ENCODE data around the gene NEDD4L.

The NEDD4L gene

GRCh38 chr18:58205443-58206160 is 161.6 kb downstream of the NEDD4L start:
- no peaks in the 10 kb centered on the region for H3K36me3 Mint-ChIP-seq (ENCODE audit: low read depth)
- H3K27ac Mint-ChIP-seq, result no peak overlapping the region
- DNase-seq, result no peak
- H3K27me3 Mint-ChIP-seq, result no peaks in the 10 kb centered on the region
- no peak overlapping the region for H3K4me3 Mint-ChIP-seq
- H3K9me3 Mint-ChIP-seq, result no peaks in the 10 kb centered on the region
- H3K4me1 Mint-ChIP-seq (ENCODE audit: low read depth), result peaks cover 3% of the 10 kb centered on the region

GRCh38 chr18:58207520-58208152 is 163.6 kb downstream of the NEDD4L start:
- H3K27me3 Mint-ChIP-seq, result no peaks in the 10 kb centered on the region
- DNase-seq, result no peak
- peaks cover 3% of the 10 kb centered on the region for H3K4me1 Mint-ChIP-seq (ENCODE audit: low read depth)
- no peak overlapping the region for H3K4me3 Mint-ChIP-seq
- no peaks in the 10 kb centered on the region for H3K9me3 Mint-ChIP-seq
- H3K36me3 Mint-ChIP-seq (ENCODE audit: low read depth), result no peaks in the 10 kb centered on the region
- H3K27ac Mint-ChIP-seq, result no peak overlapping the region

GRCh38 chr18:58208207-58208932 is 164.3 kb downstream of the NEDD4L start:
- no peak for DNase-seq
- Mint-ChIP-seq H3K27ac (no peak overlapping the region), H3K9me3 (no peaks in the 10 kb centered on the region), H3K4me3 (no peak overlapping the region), H3K4me1 (ENCODE audit: low read depth) (peaks cover 5% of the 10 kb centered on the region), H3K36me3 (ENCODE audit: low read depth) (no peaks in the 10 kb centered on the region), H3K27me3 (no peaks in the 10 kb centered on the region)

- Mint-ChIP-seq H3K4me3 (no peak overlapping the region), H3K9me3 (no peaks in the 10 kb centered on the region), H3K27me3 (no peaks in the 10 kb centered on the region), H3K4me1 (ENCODE audit: low read depth) (peaks cover 15% of the 10 kb centered on the region), H3K36me3 (ENCODE audit: low read depth) (no peaks in the 10 kb centered on the region), H3K27ac (no peak overlapping the region)
- no peak for DNase-seq
These were observed 165.3 kb downstream of the NEDD4L start for GRCh38 chr18:58209326-58209725.

GRCh38 chr18:58211510-58211909 is 167.5 kb downstream of the NEDD4L start:
- no peak for DNase-seq
- H3K36me3 Mint-ChIP-seq (ENCODE audit: low read depth), result no peaks in the 10 kb centered on the region
- H3K4me1 Mint-ChIP-seq (ENCODE audit: low read depth), result peaks cover 16% of the 10 kb centered on the region
- no peak overlapping the region for H3K4me3 Mint-ChIP-seq
- H3K9me3 Mint-ChIP-seq, result no peaks in the 10 kb centered on the region
- H3K27ac Mint-ChIP-seq, result no peak overlapping the region
- H3K27me3 Mint-ChIP-seq, result peaks cover 3% of the 10 kb centered on the region

GRCh38 chr18:58212274-58212673 is 168.2 kb downstream of the NEDD4L start:
- no peak for DNase-seq
- Mint-ChIP-seq H3K36me3 (ENCODE audit: low read depth) (no peaks in the 10 kb centered on the region), H3K4me1 (ENCODE audit: low read depth) (peaks cover 16% of the 10 kb centered on the region), H3K27ac (no peak overlapping the region), H3K27me3 (peaks cover 9% of the 10 kb centered on the region), H3K9me3 (no peaks in the 10 kb centered on the region), H3K4me3 (no peak overlapping the region)

GRCh38 chr18:58213440-58213839 is 169.4 kb downstream of the NEDD4L start:
- H3K27ac Mint-ChIP-seq, result no peak overlapping the region
- no peak overlapping the region for H3K4me3 Mint-ChIP-seq
- H3K27me3 Mint-ChIP-seq, result peaks cover 9% of the 10 kb centered on the region
- no peak for DNase-seq
- no peaks in the 10 kb centered on the region for H3K36me3 Mint-ChIP-seq (ENCODE audit: low read depth)
- no peaks in the 10 kb centered on the region for H3K9me3 Mint-ChIP-seq
- H3K4me1 Mint-ChIP-seq (ENCODE audit: low read depth), result peaks cover 16% of the 10 kb centered on the region

- H3K4me3 Mint-ChIP-seq, result no peak overlapping the region
- DNase-seq, result no peak
- H3K27me3 Mint-ChIP-seq, result peaks cover 9% of the 10 kb centered on the region
- H3K4me1 Mint-ChIP-seq (ENCODE audit: low read depth), result peaks cover 13% of the 10 kb centered on the region
- no peaks in the 10 kb centered on the region for H3K9me3 Mint-ChIP-seq
- no peaks in the 10 kb centered on the region for H3K36me3 Mint-ChIP-seq (ENCODE audit: low read depth)
- H3K27ac Mint-ChIP-seq, result no peak overlapping the region
These were observed 171.0 kb downstream of the NEDD4L start for GRCh38 chr18:58215011-58215410.

GRCh38 chr18:58216071-58216481 is 172.1 kb downstream of the NEDD4L start:
- no peak for DNase-seq
- H3K27ac Mint-ChIP-seq, result no peak overlapping the region
- H3K4me3 Mint-ChIP-seq, result no peak overlapping the region
- H3K27me3 Mint-ChIP-seq, result peaks cover 9% of the 10 kb centered on the region
- peaks cover 13% of the 10 kb centered on the region for H3K4me1 Mint-ChIP-seq (ENCODE audit: low read depth)
- H3K9me3 Mint-ChIP-seq, result no peaks in the 10 kb centered on the region
- no peaks in the 10 kb centered on the region for H3K36me3 Mint-ChIP-seq (ENCODE audit: low read depth)

- no peak overlapping the region for H3K27ac Mint-ChIP-seq
- H3K4me1 Mint-ChIP-seq (ENCODE audit: low read depth), result peaks cover 13% of the 10 kb centered on the region
- no peak overlapping the region for H3K4me3 Mint-ChIP-seq
These were observed 173.0 kb downstream of the NEDD4L start for GRCh38 chr18:58217052-58217451.

GRCh38 chr18:58218117-58218516 is 174.1 kb downstream of the NEDD4L start:
- no peak overlapping the region for H3K4me3 Mint-ChIP-seq
- no peaks in the 10 kb centered on the region for H3K9me3 Mint-ChIP-seq
- DNase-seq, result no peak
- no peak overlapping the region for H3K27ac Mint-ChIP-seq
- peaks cover 16% of the 10 kb centered on the region for H3K4me1 Mint-ChIP-seq (ENCODE audit: low read depth)
- peaks cover 9% of the 10 kb centered on the region for H3K27me3 Mint-ChIP-seq
- H3K36me3 Mint-ChIP-seq (ENCODE audit: low read depth), result no peaks in the 10 kb centered on the region

More at GRCh38 chr18:58217052-58217451, 173.0 kb downstream of the NEDD4L start:
- Mint-ChIP-seq H3K27me3 (peaks cover 9% of the 10 kb centered on the region), H3K36me3 (ENCODE audit: low read depth) (no peaks in the 10 kb centered on the region), H3K9me3 (no peaks in the 10 kb centered on the region)
- no peak for DNase-seq

GRCh38 chr18:58221060-58221725 is 177.2 kb downstream of the NEDD4L start:
- Mint-ChIP-seq H3K9me3 (no peaks in the 10 kb centered on the region), H3K27me3 (peaks cover 12% of the 10 kb centered on the region), H3K36me3 (ENCODE audit: low read depth) (no peaks in the 10 kb centered on the region), H3K27ac (no peak overlapping the region), H3K4me3 (no peak overlapping the region), H3K4me1 (ENCODE audit: low read depth) (peaks cover 14% of the 10 kb centered on the region)
- no peak for DNase-seq

GRCh38 chr18:58222432-58223125 is 178.6 kb downstream of the NEDD4L start:
- Mint-ChIP-seq H3K36me3 (ENCODE audit: low read depth) (no peaks in the 10 kb centered on the region), H3K27me3 (peaks cover 3% of the 10 kb centered on the region), H3K9me3 (no peaks in the 10 kb centered on the region), H3K4me3 (no peak overlapping the region), H3K27ac (no peak overlapping the region), H3K4me1 (ENCODE audit: low read depth) (peaks cover 14% of the 10 kb centered on the region)
- DNase-seq, result no peak
